Naive thymus-derived CD8-positive, alpha-beta T cell (primary cell): ENCODE measurements around the gene FLNB. TPM values are rescaled to one million over a fixed set of nuclear protein-coding genes. Genes with fewer than 3 reads are reported as not detected.
A peak's percentile ranks its signal among the peaks of the same experiment; 100 is the strongest.

Experiments used
- ATAC-seq, 2 donors: fragments of 150-1000 bp; cut with Tn5 transposase in 1 of 2; sonication (Bioruptor Pico), chemical (Tn5 transposase) in 1 of 2; 1 replicate in 1 of 2; 2 replicates in 1 of 2; pipeline ENCODE4 v1.10.0; 2021; ENCODE audit warnings: mild to moderate bottlenecking in 2 of 2, moderate library complexity in 2 of 2
- POLR2A ChIA-PET: fragments of 350-600 bp; sonication (Branson Sonifier 250); formaldehyde crosslinking; loops from one replicate; lab custom pipeline; 2021; ENCODE audit warnings: antibody characterized with exemption; lab: Charles Lee
- DNase-seq, 10 donors: peaks; one replicate each; pipeline versions ENCODE4 v3.0.0 to v3.0.0-alpha.2; 2020 to 2022
- H3K27ac Mint-ChIP-seq, 10 donors: one replicate each; pipeline ENCODE4 v1.8.0; 2020 to 2022; ENCODE audit warnings: mild to moderate bottlenecking in 10 of 10, mixed read lengths in 10 of 10, moderate library complexity in 4 of 10, inconsistent platforms in 1 of 10
- H3K27me3 Mint-ChIP-seq, 5 donors: one replicate each; pipeline ENCODE4 v1.8.0; 2021 to 2022; ENCODE audit warnings: mixed read lengths in 5 of 5
- H3K36me3 Mint-ChIP-seq, 3 donors: one replicate each; pipeline ENCODE4 v1.8.0; 2020 to 2022; ENCODE audit warnings: mixed read lengths in 3 of 3, mild to moderate bottlenecking in 2 of 3, inconsistent platforms in 1 of 3
- H3K4me1 Mint-ChIP-seq, 4 donors: one replicate each; pipeline ENCODE4 v1.8.0; 2021 to 2022; ENCODE audit warnings: mixed read lengths in 4 of 4
- H3K4me3 Mint-ChIP-seq, 10 donors: one replicate each; pipeline ENCODE4 v1.8.0; 2020 to 2022; ENCODE audit warnings: mild to moderate bottlenecking in 10 of 10, mixed read lengths in 10 of 10, moderate library complexity in 6 of 10, inconsistent platforms in 1 of 10
- H3K9me3 Mint-ChIP-seq, 9 donors: one replicate each; pipeline ENCODE4 v1.8.0; 2020 to 2022; ENCODE audit warnings: mixed read lengths in 9 of 9, mild to moderate bottlenecking in 3 of 9, inconsistent platforms in 1 of 9, moderate library complexity in 1 of 9
- polyA plus RNA-seq, 3 donors: library from polyadenylated mRNA; unstranded; fragments of 300-500 nt; fragmentation: Illumina TruSeq; gene quantifications; one replicate each; pipeline ENCODE4 v1.2.3, GENCODE V29; 2021
- total RNA-seq, 8 experiments: library from RNA in 2 of 8; stranded (reverse) in 2 of 8; gene quantifications; one replicate each; pipeline ENCODE4 v1.2.3 and lab custom pipeline; 2021 to 2026

Gene FLNB
- total and polyA plus RNA-seq, 5 experiments from 2014 or later: 11.8 to 76.7 (median 32.2) TPM

- ATAC-seq (no peak), DNase-seq (no peak)
- H3K27ac Mint-ChIP-seq: peak overlapping the region in 5 of 10 donors; percentile 31 to 66 (median 40)
- no peaks in the 10 kb centered on the region for H3K9me3 Mint-ChIP-seq
- POLR2A ChIA-PET: no interaction called here
- H3K4me1 Mint-ChIP-seq: peaks cover 39 to 91% (median 90%) of the 10 kb centered on the region in 4 donors
- H3K27me3 Mint-ChIP-seq: no peaks in the 10 kb centered on the region
- H3K36me3 Mint-ChIP-seq: peaks cover 0 to 11% (median 3%) of the 10 kb centered on the region in 3 donors
- H3K4me3 Mint-ChIP-seq: peak overlapping the region in 1 of 10 donors; percentile 36
Observed at GRCh38 chr3:58039601-58040000, 31.4 kb downstream of the FLNB start.

GRCh38 chr3:58041182-58041825 is 33.1 kb downstream of the FLNB start:
- Mint-ChIP-seq H3K27me3 (no peaks in the 10 kb centered on the region), H3K9me3 (no peaks in the 10 kb centered on the region), H3K27ac (peak overlapping the region; percentile 38 to 80 (median 67)), H3K4me1 (peaks cover 29 to 85% (median 83%) of the 10 kb centered on the region in 4 donors), H3K4me3 (peak overlapping the region in 7 of 10 donors; percentile 39 to 64 (median 50)), H3K36me3 (peaks cover 0 to 7% (median 3%) of the 10 kb centered on the region in 3 donors)
- DNase-seq (no peak), ATAC-seq (peak; percentile 49 to 59)
- POLR2A ChIA-PET: interaction anchor here (1.2 kb wide), 1 partner anchor 74 kb away, joined by 3 read pairs; no protein-coding TSS in a partner anchor

- Mint-ChIP-seq H3K4me1 (peaks cover 32 to 83% (median 82%) of the 10 kb centered on the region in 4 donors), H3K27ac (peak overlapping the region; percentile 38 to 80 (median 67)), H3K9me3 (no peaks in the 10 kb centered on the region), H3K36me3 (peaks cover 0 to 7% (median 3%) of the 10 kb centered on the region in 3 donors), H3K4me3 (peak overlapping the region in 7 of 10 donors; percentile 30 to 64 (median 50)), H3K27me3 (no peaks in the 10 kb centered on the region)
- ATAC-seq (peak; percentile 33 to 48), DNase-seq (peak in 1 of 10 donors; percentile 19)
- POLR2A ChIA-PET: interaction anchor here (1.0 kb wide), 1 partner anchor 44 kb away, joined by 4 read pairs; no protein-coding TSS in a partner anchor
Observed at GRCh38 chr3:58041826-58042324, 33.7 kb downstream of the FLNB start.

GRCh38 chr3:58042947-58043707 is 34.9 kb downstream of the FLNB start:
- Mint-ChIP-seq H3K27ac (peak overlapping the region in 4 of 10 donors; percentile 59 to 80 (median 70)), H3K4me1 (peaks cover 29 to 80% (median 76%) of the 10 kb centered on the region in 4 donors), H3K27me3 (no peaks in the 10 kb centered on the region), H3K36me3 (peaks cover 0 to 4% (median 3%) of the 10 kb centered on the region in 3 donors), H3K4me3 (peak overlapping the region in 4 of 10 donors; percentile 22 to 50 (median 36)), H3K9me3 (no peaks in the 10 kb centered on the region)
- ATAC-seq (no peak), DNase-seq (no peak)
- POLR2A ChIA-PET: interaction anchor here (0.5 to 1.0 kb wide), 2 partner anchors 25 to 43 kb away, joined by 4 read pairs; no protein-coding TSS in a partner anchor

- Mint-ChIP-seq H3K4me1 (peaks cover 30 to 82% (median 76%) of the 10 kb centered on the region in 4 donors), H3K36me3 (peaks cover 0 to 4% (median 3%) of the 10 kb centered on the region in 3 donors), H3K4me3 (peak overlapping the region in 2 of 10 donors; percentile 24 to 51), H3K9me3 (no peaks in the 10 kb centered on the region), H3K27me3 (no peaks in the 10 kb centered on the region), H3K27ac (peak overlapping the region in 5 of 10 donors; percentile 9 to 68 (median 61))
- POLR2A ChIA-PET: interaction anchor here (0.5 kb wide), 2 partner anchors 14 to 24 kb away, joined by 3 to 4 read pairs; no protein-coding TSS in a partner anchor
- ATAC-seq (no peak), DNase-seq (no peak)
Observed at GRCh38 chr3:58043933-58044332, 35.7 kb downstream of the FLNB start.

GRCh38 chr3:58044691-58045483 is 36.7 kb downstream of the FLNB start:
- Mint-ChIP-seq H3K4me1 (peaks cover 32 to 83% (median 79%) of the 10 kb centered on the region in 4 donors), H3K27me3 (no peaks in the 10 kb centered on the region), H3K27ac (peak overlapping the region in 5 of 10 donors; percentile 15 to 83 (median 40)), H3K4me3 (no peak overlapping the region), H3K36me3 (peaks cover 0 to 4% (median 3%) of the 10 kb centered on the region in 3 donors), H3K9me3 (no peaks in the 10 kb centered on the region)
- ATAC-seq: no peak
- DNase-seq: no peak
- POLR2A ChIA-PET: interaction anchor here (0.5 to 0.7 kb wide), 3 partner anchors 14 to 20 kb away, joined by 3 to 4 read pairs (median 3); no protein-coding TSS in a partner anchor

- ATAC-seq (no peak), DNase-seq (no peak)
- POLR2A ChIA-PET: no interaction called here
- H3K27me3 Mint-ChIP-seq: no peaks in the 10 kb centered on the region
- H3K4me3 Mint-ChIP-seq: no peak overlapping the region
- H3K9me3 Mint-ChIP-seq: no peaks in the 10 kb centered on the region
- peak overlapping the region in 3 of 10 donors; percentile 14 to 85 (median 60) for H3K27ac Mint-ChIP-seq
- peaks cover 0 to 4% (median 3%) of the 10 kb centered on the region in 3 donors for H3K36me3 Mint-ChIP-seq
- peaks cover 25 to 78% (median 69%) of the 10 kb centered on the region in 4 donors for H3K4me1 Mint-ChIP-seq
Observed at GRCh38 chr3:58047826-58048225, 39.6 kb downstream of the FLNB start.

- peak overlapping the region in 4 of 10 donors; percentile 1 to 85 (median 24) for H3K27ac Mint-ChIP-seq
- peaks cover 0 to 4% (median 3%) of the 10 kb centered on the region in 3 donors for H3K36me3 Mint-ChIP-seq
- ATAC-seq: peak in 1 of 2 donors; percentile 20
Observed at GRCh38 chr3:58048301-58048700, 40.1 kb downstream of the FLNB start.

GRCh38 chr3:58049143-58049785 is 41.0 kb downstream of the FLNB start:
- POLR2A ChIA-PET: interaction anchor here (1.0 kb wide), 1 partner anchor 27 kb away, joined by 5 read pairs; no protein-coding TSS in a partner anchor

More at GRCh38 chr3:58048301-58048700, 40.1 kb downstream of the FLNB start:
- Mint-ChIP-seq H3K27me3 (no peaks in the 10 kb centered on the region), H3K4me3 (no peak overlapping the region), H3K4me1 (peaks cover 25 to 75% (median 66%) of the 10 kb centered on the region in 4 donors), H3K9me3 (no peaks in the 10 kb centered on the region)
- no peak for DNase-seq
- POLR2A ChIA-PET: no interaction called here

GRCh38 chr3:58051196-58051595 is 43.0 kb downstream of the FLNB start:
- ATAC-seq (no peak), DNase-seq (no peak)
- Mint-ChIP-seq H3K4me3 (no peak overlapping the region), H3K4me1 (peaks cover 23 to 67% (median 60%) of the 10 kb centered on the region in 4 donors), H3K36me3 (peaks cover 0 to 6% (median 3%) of the 10 kb centered on the region in 3 donors), H3K9me3 (peaks cover 0 to 3% (median 0%) of the 10 kb centered on the region in 9 donors), H3K27me3 (no peaks in the 10 kb centered on the region), H3K27ac (peak overlapping the region in 3 of 10 donors; percentile 15 to 71 (median 57))
- POLR2A ChIA-PET: interaction anchor here (0.6 kb wide), 1 partner anchor 196 kb away, joined by 3 read pairs; no protein-coding TSS in a partner anchor

More at GRCh38 chr3:58049143-58049785, 41.0 kb downstream of the FLNB start:
- Mint-ChIP-seq H3K27ac (peak overlapping the region in 6 of 10 donors; percentile 7 to 63 (median 23)), H3K4me1 (peaks cover 24 to 70% (median 63%) of the 10 kb centered on the region in 4 donors), H3K36me3 (peaks cover 0 to 7% (median 4%) of the 10 kb centered on the region in 3 donors), H3K9me3 (no peaks in the 10 kb centered on the region), H3K27me3 (no peaks in the 10 kb centered on the region), H3K4me3 (no peak overlapping the region)
- ATAC-seq (no peak), DNase-seq (no peak)
